Measurements from ENCODE around the gene NR3C2.

The NR3C2 gene

GRCh38 chr4:148441986-148442831 is at the start of gene NR3C2:
TSS of gene NR3C2 (minus strand) at chr4:148442414.
- Mint-ChIP-seq H3K4me1 (ENCODE audit: low read depth) (peaks cover 55% of the 10 kb centered on the region), H3K27me3 (peaks cover 9% of the 10 kb centered on the region), H3K9me3 (no peaks in the 10 kb centered on the region), H3K36me3 (ENCODE audit: low read depth) (peaks cover 14% of the 10 kb centered on the region), H3K4me3 (peak within 1 kb of the TSS; percentile 99), H3K27ac (peak within 1 kb of the TSS; percentile 93)
- peak; percentile 94 for DNase-seq

- Mint-ChIP-seq H3K36me3 (ENCODE audit: low read depth) (no peaks in the 10 kb centered on the region), H3K27me3 (no peaks in the 10 kb centered on the region), H3K9me3 (peaks cover 4% of the 10 kb centered on the region), H3K4me3 (no peak overlapping the region), H3K27ac (no peak overlapping the region), H3K4me1 (ENCODE audit: low read depth) (no peaks in the 10 kb centered on the region)
- DNase-seq = no peak
These were observed 45.0 kb upstream of the NR3C2 start for GRCh38 chr4:148487181-148487580.

GRCh38 chr4:148481636-148482035 is 39.4 kb upstream of the NR3C2 start:
- no peak overlapping the region for H3K4me3 Mint-ChIP-seq
- H3K27me3 Mint-ChIP-seq = no peaks in the 10 kb centered on the region
- peaks cover 7% of the 10 kb centered on the region for H3K9me3 Mint-ChIP-seq
- H3K4me1 Mint-ChIP-seq (ENCODE audit: low read depth) = no peaks in the 10 kb centered on the region
- H3K36me3 Mint-ChIP-seq (ENCODE audit: low read depth) = no peaks in the 10 kb centered on the region
- DNase-seq = no peak
- H3K27ac Mint-ChIP-seq = no peak overlapping the region

- Mint-ChIP-seq H3K4me3 (no peak overlapping the region), H3K4me1 (ENCODE audit: low read depth) (no peaks in the 10 kb centered on the region), H3K27ac (no peak overlapping the region), H3K36me3 (ENCODE audit: low read depth) (no peaks in the 10 kb centered on the region), H3K27me3 (no peaks in the 10 kb centered on the region), H3K9me3 (peaks cover 6% of the 10 kb centered on the region)
- DNase-seq = no peak
These were observed 35.1 kb upstream of the NR3C2 start for GRCh38 chr4:148477276-148477675.

GRCh38 chr4:148469938-148470337 is 27.7 kb upstream of the NR3C2 start:
- Mint-ChIP-seq H3K4me3 (no peak overlapping the region), H3K9me3 (no peaks in the 10 kb centered on the region), H3K27ac (no peak overlapping the region), H3K36me3 (ENCODE audit: low read depth) (no peaks in the 10 kb centered on the region), H3K27me3 (no peaks in the 10 kb centered on the region), H3K4me1 (ENCODE audit: low read depth) (no peaks in the 10 kb centered on the region)
- DNase-seq = no peak

GRCh38 chr4:148454835-148455234 is 12.6 kb upstream of the NR3C2 start:
- Mint-ChIP-seq H3K4me1 (ENCODE audit: low read depth) (no peaks in the 10 kb centered on the region), H3K9me3 (no peaks in the 10 kb centered on the region), H3K4me3 (no peak overlapping the region), H3K36me3 (ENCODE audit: low read depth) (no peaks in the 10 kb centered on the region), H3K27ac (no peak overlapping the region), H3K27me3 (no peaks in the 10 kb centered on the region)
- no peak for DNase-seq

GRCh38 chr4:148453833-148454232 is 11.6 kb upstream of the NR3C2 start:
- H3K4me3 Mint-ChIP-seq = no peak overlapping the region
- H3K27ac Mint-ChIP-seq = no peak overlapping the region
- H3K27me3 Mint-ChIP-seq = no peaks in the 10 kb centered on the region
- H3K36me3 Mint-ChIP-seq (ENCODE audit: low read depth) = no peaks in the 10 kb centered on the region
- H3K4me1 Mint-ChIP-seq (ENCODE audit: low read depth) = no peaks in the 10 kb centered on the region
- no peaks in the 10 kb centered on the region for H3K9me3 Mint-ChIP-seq
- DNase-seq = no peak

GRCh38 chr4:148452970-148453369 is 10.8 kb upstream of the NR3C2 start:
- Mint-ChIP-seq H3K36me3 (ENCODE audit: low read depth) (no peaks in the 10 kb centered on the region), H3K27me3 (no peaks in the 10 kb centered on the region), H3K4me3 (no peak overlapping the region), H3K9me3 (no peaks in the 10 kb centered on the region), H3K4me1 (ENCODE audit: low read depth) (no peaks in the 10 kb centered on the region), H3K27ac (no peak overlapping the region)
- DNase-seq = no peak

- H3K4me3 Mint-ChIP-seq = no peak overlapping the region
- no peaks in the 10 kb centered on the region for H3K9me3 Mint-ChIP-seq
- no peaks in the 10 kb centered on the region for H3K36me3 Mint-ChIP-seq (ENCODE audit: low read depth)
- no peak for DNase-seq
- H3K27me3 Mint-ChIP-seq = peaks cover 9% of the 10 kb centered on the region
- peaks cover 22% of the 10 kb centered on the region for H3K4me1 Mint-ChIP-seq (ENCODE audit: low read depth)
- no peak overlapping the region for H3K27ac Mint-ChIP-seq
These were observed 7.7 kb upstream of the NR3C2 start for GRCh38 chr4:148449921-148450320.

- Mint-ChIP-seq H3K9me3 (no peaks in the 10 kb centered on the region), H3K27me3 (peaks cover 9% of the 10 kb centered on the region), H3K4me3 (no peak overlapping the region), H3K4me1 (ENCODE audit: low read depth) (peaks cover 22% of the 10 kb centered on the region), H3K27ac (no peak overlapping the region), H3K36me3 (ENCODE audit: low read depth) (peaks cover 2% of the 10 kb centered on the region)
- DNase-seq = no peak
These were observed 5.9 kb upstream of the NR3C2 start for GRCh38 chr4:148448141-148448540.

- H3K4me3 Mint-ChIP-seq = no peak overlapping the region
These were observed 5.5 kb upstream of the NR3C2 start for GRCh38 chr4:148447681-148448080.

GRCh38 chr4:148445860-148446330 is 3.7 kb upstream of the NR3C2 start:
- Mint-ChIP-seq H3K27ac (peak overlapping the region; percentile 82), H3K27me3 (peaks cover 9% of the 10 kb centered on the region), H3K4me1 (ENCODE audit: low read depth) (peaks cover 29% of the 10 kb centered on the region), H3K9me3 (no peaks in the 10 kb centered on the region), H3K36me3 (ENCODE audit: low read depth) (peaks cover 14% of the 10 kb centered on the region), H3K4me3 (peak overlapping the region; percentile 84)
- DNase-seq = no peak

More at GRCh38 chr4:148447681-148448080, 5.5 kb upstream of the NR3C2 start:
- no peak for DNase-seq
- H3K36me3 Mint-ChIP-seq (ENCODE audit: low read depth) = peaks cover 5% of the 10 kb centered on the region
- no peaks in the 10 kb centered on the region for H3K9me3 Mint-ChIP-seq
- H3K27me3 Mint-ChIP-seq = peaks cover 9% of the 10 kb centered on the region
- H3K4me1 Mint-ChIP-seq (ENCODE audit: low read depth) = peaks cover 22% of the 10 kb centered on the region
- H3K27ac Mint-ChIP-seq = no peak overlapping the region

GRCh38 chr4:148445071-148445859 is 3.1 kb upstream of the NR3C2 start:
- H3K36me3 Mint-ChIP-seq (ENCODE audit: low read depth) = peaks cover 14% of the 10 kb centered on the region
- peaks cover 36% of the 10 kb centered on the region for H3K4me1 Mint-ChIP-seq (ENCODE audit: low read depth)
- peak overlapping the region; percentile 82 for H3K27ac Mint-ChIP-seq
- no peaks in the 10 kb centered on the region for H3K9me3 Mint-ChIP-seq
- peak overlapping the region; percentile 84 for H3K4me3 Mint-ChIP-seq
- peak; percentile 81 for DNase-seq
- peaks cover 9% of the 10 kb centered on the region for H3K27me3 Mint-ChIP-seq

- no peaks in the 10 kb centered on the region for H3K9me3 Mint-ChIP-seq
- peaks cover 14% of the 10 kb centered on the region for H3K36me3 Mint-ChIP-seq (ENCODE audit: low read depth)
- peaks cover 43% of the 10 kb centered on the region for H3K4me1 Mint-ChIP-seq (ENCODE audit: low read depth)
- peak overlapping the region; percentile 63 for H3K27ac Mint-ChIP-seq
- H3K4me3 Mint-ChIP-seq = peak overlapping the region; percentile 99
- H3K27me3 Mint-ChIP-seq = peaks cover 9% of the 10 kb centered on the region
- peak; percentile 72 for DNase-seq
These were observed 2.3 kb upstream of the NR3C2 start for GRCh38 chr4:148444296-148445070.
